Hematopoietic multipotent progenitor cell (in vitro differentiated cells): Measurements from ENCODE around the gene MYRFL. TPM values are rescaled to one million over a fixed set of nuclear protein-coding genes. Genes with fewer than 3 reads are reported as not detected.

Source experiments
- DNase-seq, 3 donors: peaks; one replicate each; pipeline ENCODE4 v3.0.0-alpha.2; 2011 to 2015; ENCODE audit warnings: low read depth in 2 of 3, low spot score in 2 of 3
- total RNA-seq: library from RNA; depleted of rRNA; stranded (reverse); fragments of >200 nt; gene quantifications from one replicate; pipeline ENCODE4 v1.2.3, GENCODE V29; 2012

MYRFL gene
- total RNA-seq, 1 donor, result not detected

- DNase-seq, result no peak
Observed at GRCh38 chr12:69929125-69929524, 104.1 kb downstream of the MYRFL start.

- DNase-seq, result no peak
Observed at GRCh38 chr12:69929531-69929930, 104.5 kb downstream of the MYRFL start.

GRCh38 chr12:69931569-69931968 is 106.5 kb downstream of the MYRFL start:
- no peak for DNase-seq

DNA sequence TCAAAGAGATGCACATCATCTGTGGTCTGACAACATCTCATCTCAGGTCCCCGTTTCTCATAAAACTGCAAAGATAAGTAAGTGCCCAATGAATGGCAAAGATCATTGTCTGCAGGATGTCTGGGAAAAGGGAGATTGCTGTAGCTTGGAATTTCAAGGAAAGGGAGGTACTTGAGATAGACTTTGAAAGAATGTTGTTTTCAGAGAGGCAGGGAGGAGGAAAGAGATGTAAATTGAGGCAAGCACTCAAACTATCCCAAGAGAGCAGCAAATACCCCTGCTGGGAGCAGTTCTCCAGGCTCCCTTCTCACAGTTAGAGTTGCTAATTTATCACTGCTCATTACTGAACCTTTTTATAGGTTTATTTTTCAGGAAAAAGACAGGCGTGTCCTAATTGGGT is 107.1 kb downstream of the MYRFL start:
- DNase-seq, result no peak

GRCh38 chr12:69932676-69933552 is 107.9 kb downstream of the MYRFL start:
- DNase-seq, result no peak

GRCh38 chr12:69934011-69934410 is 109.0 kb downstream of the MYRFL start:
- DNase-seq, result no peak

- no peak for DNase-seq
Observed at GRCh38 chr12:69935651-69936100, 110.6 kb downstream of the MYRFL start.

GRCh38 chr12:69936214-69936731 is 111.2 kb downstream of the MYRFL start:
- DNase-seq, result no peak

DNA sequence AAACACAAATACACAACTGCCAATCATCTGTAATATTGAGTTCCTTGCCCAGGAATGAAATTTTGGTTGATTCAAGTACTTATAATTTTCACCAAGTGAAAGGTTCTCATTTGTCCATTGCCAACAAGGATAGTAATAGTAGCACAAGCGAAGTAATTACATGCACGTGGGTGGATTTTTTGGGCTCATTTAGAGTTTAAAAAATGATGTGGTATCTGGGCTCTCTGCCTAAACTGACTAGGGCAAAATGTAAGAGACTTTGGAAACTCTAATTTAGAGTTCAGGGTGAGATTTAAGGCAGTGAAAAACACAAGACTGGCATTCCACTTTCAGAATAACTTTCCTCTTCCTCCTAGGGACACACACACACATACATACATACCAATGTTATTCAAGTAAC is 111.7 kb downstream of the MYRFL start:
- no peak for DNase-seq

- DNase-seq, result no peak
Observed at GRCh38 chr12:69947123-69947522, 122.1 kb downstream of the MYRFL start.

DNA sequence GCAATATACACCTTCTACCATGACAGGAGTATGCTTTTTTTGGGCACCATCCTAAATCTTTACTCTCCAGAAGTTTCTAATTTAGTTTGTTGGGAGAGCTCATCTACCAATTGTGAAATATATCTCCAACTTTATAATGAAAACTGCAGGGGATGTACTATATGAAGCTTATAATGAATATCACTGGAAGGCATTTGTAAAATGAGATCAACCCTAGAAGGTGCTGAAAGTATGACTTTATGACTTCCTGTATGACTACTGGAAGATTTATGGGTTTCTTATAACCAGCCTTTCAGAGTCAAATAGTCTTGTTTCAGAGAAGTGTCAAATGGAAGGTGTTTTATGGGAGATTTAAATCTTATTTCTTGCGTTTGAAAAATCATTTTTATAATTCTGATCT is 122.9 kb downstream of the MYRFL start:
- no peak for DNase-seq

DNA sequence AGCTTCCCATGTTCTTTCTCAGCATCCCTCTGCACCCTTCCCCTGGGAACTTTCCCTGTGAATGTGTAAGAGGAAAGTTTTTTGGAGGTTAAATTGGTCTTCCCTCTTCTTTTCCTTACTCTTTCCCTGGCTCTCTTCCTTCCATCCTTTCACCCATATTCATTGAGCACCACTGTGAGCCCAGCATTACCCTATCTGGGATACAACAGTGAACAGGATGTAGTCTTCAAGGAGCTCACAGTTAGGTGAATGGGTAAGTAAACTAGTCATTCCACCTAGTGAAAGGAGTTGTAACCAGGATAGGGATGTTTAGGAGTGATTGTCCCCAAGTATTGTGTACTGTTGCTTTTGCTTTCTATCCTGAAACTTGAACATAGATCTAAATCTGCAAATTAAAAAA is 123.8 kb downstream of the MYRFL start:
- DNase-seq, result no peak

- no peak for DNase-seq
Observed at GRCh38 chr12:69949311-69950002, 124.4 kb downstream of the MYRFL start.

- no peak for DNase-seq
Observed at GRCh38 chr12:69951108-69951507, 126.1 kb downstream of the MYRFL start.

DNA sequence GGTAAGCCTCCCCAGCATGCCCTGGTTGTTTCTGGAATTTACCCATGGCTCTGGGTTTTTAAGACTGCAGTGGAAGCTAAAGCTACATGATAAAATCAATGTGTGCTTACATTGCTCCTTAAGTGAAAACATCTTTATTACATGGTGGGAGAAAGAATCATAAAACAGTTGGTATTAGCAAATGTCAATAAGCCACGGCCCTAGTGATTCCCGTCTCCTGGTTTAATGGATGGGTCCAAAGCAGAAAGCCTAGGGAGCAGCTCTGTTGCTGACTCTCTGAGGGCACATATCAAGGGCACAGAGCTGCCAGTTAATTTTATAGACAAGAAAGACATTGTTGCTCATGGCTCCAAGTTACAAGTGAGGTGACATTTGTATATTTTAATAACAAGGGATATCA is 127.9 kb downstream of the MYRFL start:
- no peak for DNase-seq

- no peak for DNase-seq
Observed at GRCh38 chr12:69961246-69961645, 136.2 kb downstream of the MYRFL start.

DNA sequence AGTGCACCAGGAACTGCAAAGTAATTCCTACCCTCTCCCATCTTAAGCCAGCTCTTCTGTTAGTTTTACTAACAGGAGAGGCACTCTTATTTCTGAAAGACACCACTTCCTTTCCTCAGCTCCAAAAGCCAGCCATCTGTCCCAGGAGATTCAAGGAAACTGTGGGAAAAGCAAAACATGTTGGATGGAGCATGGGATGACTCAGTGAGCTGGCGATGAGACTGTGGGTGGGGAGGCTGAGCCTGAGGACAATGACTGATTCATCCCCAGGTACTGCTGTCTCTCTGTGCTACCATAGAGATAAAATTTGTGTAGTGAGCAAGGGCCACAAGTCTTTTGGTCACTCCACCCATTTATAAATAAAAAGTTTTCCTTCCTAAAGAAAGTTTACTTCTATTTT is 141.4 kb downstream of the MYRFL start:
- no peak for DNase-seq

- no peak for DNase-seq
Observed at GRCh38 chr12:69966839-69967238, 141.8 kb downstream of the MYRFL start.

- DNase-seq, result no peak
Observed at GRCh38 chr12:69969011-69969410, 144.0 kb downstream of the MYRFL start.

DNA sequence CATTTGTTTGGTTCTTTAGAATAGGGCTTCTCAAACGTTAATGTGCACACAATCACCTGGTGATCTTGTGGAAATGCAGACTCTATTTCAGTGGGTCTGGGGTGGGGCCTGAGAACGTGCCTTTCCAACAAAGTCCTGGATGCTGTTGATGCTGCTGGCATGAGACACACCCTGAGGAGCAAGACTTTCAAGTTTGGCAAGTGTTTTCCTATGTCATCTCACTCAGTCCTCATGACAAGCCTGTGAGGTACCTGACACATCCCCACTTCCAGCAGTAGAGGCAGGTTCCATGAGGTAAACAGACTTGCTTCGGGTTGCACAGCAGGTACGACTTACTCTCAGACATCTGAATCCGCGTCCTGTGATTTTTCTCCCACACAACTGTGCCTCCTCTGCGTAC is 147.1 kb downstream of the MYRFL start:
- DNase-seq, result no peak

- no peak for DNase-seq
Observed at GRCh38 chr12:69978020-69978419, 153.0 kb downstream of the MYRFL start.
